ENCODE measurements around the gene MSI2. TPM values are rescaled to one million over a fixed set of nuclear protein-coding genes. Genes with fewer than 3 reads are reported as not detected.

The MSI2 gene
- total RNA-seq, 1 donor from 2014 or later = 178 TPM

- intact Hi-C loops (cut with micrococcal nuclease) = no loop called here
Observed at GRCh38 chr17:57467801-57468200, 211.5 kb downstream of the MSI2 start.

- intact Hi-C loops (cut with micrococcal nuclease) = no loop called here
Observed at GRCh38 chr17:57468932-57469775, 212.8 kb downstream of the MSI2 start.

GRCh38 chr17:57470906-57471305 lies 214.6 kb downstream of the MSI2 start:
- intact Hi-C loops (cut with micrococcal nuclease) = no loop called here

DNA sequence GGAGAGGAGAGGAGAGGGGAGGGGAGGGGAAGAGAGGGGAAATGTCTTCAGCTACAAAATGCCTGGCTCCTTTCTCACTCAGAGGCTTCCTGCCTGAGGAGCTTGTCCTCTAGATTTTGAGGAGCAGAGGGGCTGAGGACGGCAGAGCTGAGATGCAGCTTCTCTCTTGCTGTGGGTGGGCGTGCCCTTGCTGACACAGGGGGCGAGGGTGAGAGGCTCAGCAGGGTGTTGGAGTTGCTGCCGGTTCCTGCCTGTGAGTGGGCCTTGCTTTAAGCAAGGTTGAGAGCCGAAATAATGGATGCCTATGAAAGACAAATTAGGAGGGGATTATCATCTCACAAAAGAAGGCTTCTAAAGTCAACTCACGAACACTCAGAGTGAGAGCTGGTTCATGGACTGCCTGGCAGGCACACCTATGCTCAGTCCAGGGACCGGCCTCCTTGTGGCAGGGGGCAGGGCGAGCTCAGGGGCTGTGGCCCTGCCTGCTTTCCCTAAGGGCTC lies 215.6 kb downstream of the MSI2 start:
- intact Hi-C loops (cut with micrococcal nuclease) = no loop called here

DNA sequence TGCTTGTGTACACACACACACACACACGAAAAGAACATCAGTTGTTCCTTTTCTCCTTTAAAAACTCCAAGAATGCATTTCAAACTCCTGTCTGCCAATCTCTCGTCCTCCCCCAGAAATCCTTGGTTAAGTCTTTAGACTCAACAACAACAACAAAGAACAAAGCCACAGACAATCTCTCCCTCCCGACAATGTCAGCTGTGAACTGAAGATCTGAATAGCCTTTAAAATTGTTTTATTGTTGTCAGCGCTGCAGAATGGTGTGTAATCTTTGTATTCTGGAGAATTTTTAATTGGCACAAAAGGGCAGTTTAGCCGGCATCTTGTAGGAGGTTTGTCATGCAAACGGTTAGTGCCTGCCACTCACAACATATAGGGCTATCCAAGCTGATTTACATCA lies 219.5 kb downstream of the MSI2 start:
- intact Hi-C loops (cut with micrococcal nuclease) = no loop called here

DNA sequence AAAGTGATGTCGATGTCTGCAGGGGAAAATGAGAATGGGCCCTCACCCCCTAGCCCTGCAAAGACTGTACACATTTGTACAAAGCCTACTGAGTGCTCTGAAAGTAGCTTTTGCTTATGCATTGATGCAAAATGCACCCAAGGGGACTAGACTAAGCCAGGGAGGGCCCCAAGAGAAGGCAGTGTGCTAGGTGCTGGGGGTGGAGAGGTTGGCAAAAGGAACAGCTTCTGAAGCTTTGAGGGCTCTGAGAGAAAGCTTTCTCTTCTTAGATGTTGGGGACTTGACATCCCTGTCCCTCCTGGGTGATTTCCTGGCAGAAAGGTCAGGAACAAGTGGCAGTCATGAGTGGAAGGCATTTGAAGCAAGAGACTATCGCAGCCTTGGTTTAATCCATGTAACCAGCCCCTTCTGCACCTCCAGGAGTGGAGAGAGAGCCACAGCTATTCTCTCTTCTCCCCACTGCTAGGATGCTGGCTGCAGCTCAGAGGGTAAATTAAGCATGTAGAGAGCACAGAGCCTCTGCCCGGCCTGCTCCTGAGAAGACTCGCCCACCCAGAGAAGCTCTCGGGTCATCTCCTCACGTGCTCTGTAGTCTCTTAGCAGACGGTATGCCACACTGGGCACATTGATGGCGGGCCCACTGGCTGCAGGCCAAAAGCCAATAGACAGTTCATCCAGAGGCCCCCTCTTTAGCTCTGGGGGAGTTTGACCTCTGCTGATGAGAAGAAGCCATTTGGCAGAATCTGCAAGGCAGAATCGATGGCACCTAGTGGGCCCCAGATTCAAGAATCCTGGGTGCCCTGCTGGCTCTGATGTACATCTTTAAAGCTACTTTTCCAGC lies 221.4 kb downstream of the MSI2 start:
- intact Hi-C loops (cut with micrococcal nuclease) = no loop called here

DNA sequence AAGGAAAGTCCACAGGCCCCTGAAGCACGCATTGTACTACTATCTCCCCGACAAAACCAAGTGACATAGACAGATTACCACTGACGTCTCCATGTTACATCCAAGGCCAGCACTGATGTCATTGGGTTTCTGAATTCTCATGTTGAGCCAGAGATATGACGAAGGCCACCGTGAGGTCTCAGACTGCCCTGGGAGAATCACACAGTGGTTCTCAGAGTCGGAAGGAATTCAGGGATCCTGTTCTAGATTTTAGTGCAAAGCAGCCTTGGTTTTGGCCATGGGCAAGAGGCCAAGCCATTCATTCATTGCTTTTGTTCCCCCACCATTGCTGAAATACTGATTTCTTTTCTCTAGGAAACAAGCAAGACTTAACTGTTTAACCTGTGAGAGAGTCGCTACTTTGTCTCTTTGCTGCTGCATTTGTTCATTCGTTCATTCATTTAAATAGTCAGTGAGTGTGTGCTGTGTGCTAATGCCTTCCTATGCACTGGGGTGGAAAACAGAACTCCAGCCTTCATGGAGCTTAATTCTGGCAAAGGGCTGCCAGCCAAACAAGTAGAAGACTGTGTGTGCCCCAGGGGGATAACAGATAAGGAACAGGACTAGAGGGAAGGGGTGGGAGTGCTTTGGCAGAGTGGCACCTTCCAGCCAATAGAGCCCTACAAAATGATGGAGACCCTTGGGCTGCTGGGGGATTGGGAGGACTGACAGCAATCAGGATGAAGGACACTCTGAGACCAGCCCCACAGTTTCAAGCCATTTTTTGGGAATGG lies 222.3 kb downstream of the MSI2 start:
- intact Hi-C loops (cut with micrococcal nuclease) = no loop called here

GRCh38 chr17:57480438-57481196 lies 224.3 kb downstream of the MSI2 start:
- intact Hi-C loops (cut with micrococcal nuclease) = loop anchor here (2.0 kb wide), 1 partner anchor 18 kb away; no protein-coding TSS in a partner anchor

GRCh38 chr17:57481910-57482391 lies 225.6 kb downstream of the MSI2 start:
- intact Hi-C loops (cut with micrococcal nuclease) = loop anchor here (2.0 kb wide), 1 partner anchor 19 kb away; no protein-coding TSS in a partner anchor

GRCh38 chr17:57482657-57483056 lies 226.3 kb downstream of the MSI2 start:
- intact Hi-C loops (cut with micrococcal nuclease) = no loop called here

GRCh38 chr17:57484081-57484666 lies 227.9 kb downstream of the MSI2 start:
- intact Hi-C loops (cut with micrococcal nuclease) = no loop called here

DNA sequence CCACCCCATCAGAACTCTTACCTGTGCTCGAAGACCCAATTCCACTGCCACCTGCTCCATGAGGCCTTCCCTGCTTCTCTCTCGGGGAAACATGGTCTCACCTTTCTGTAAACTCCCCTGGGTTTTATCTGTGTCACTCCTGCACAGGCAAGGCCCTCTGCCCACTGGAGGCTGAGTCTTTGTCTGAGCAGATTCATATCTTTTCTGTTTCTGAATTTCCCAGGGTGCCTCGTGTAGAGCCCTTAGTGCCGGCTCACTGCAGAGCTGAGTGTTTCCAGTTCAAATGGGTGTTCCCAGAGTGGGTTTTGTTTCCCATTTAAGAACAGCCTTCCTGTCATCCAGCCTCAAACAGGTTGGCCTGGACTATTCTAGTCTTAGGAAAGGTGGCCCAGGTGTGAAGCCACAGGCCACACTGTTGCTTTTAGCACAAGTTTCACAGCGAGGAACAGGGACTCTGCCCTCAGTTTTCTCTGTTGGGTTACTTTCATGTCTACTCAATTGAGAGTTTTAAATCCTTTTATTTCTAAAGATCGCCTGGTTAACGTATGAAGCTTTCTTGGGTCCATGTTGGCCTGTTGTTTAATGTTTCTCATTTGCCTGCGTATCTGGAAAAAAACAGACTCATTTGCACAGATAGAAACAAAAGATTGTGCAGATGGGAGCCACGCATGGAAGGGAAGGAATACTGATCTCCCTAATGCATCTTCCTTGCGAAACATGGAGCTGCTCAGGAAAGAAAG lies 228.7 kb downstream of the MSI2 start:
- intact Hi-C loops (cut with micrococcal nuclease) = no loop called here

GRCh38 chr17:57485566-57485865 lies 229.2 kb downstream of the MSI2 start:
- intact Hi-C loops (cut with micrococcal nuclease) = no loop called here

GRCh38 chr17:57485916-57486881 lies 229.9 kb downstream of the MSI2 start:
- intact Hi-C loops (cut with micrococcal nuclease) = no loop called here

DNA sequence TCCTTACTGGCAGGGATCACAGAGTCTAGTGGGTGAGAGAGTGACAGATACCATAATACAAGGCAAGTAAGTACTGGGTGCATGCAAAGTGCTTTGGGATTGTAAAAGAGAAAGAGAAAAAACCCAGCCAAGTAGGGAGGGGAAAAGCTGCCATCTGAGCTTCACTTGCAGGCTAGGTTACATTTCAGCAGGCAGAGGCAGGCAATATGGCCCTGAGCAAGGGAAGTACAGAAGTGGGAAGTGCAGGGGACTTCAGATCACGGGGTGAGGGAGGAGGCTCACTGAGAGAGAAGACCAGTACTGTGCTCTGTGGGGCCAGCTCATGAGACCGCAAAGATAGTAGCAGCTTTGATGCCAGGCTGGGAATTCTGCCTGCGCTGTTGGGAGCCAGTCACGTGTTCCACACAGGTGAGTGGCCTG lies 230.6 kb downstream of the MSI2 start:
- intact Hi-C loops (cut with micrococcal nuclease) = no loop called here

GRCh38 chr17:57487573-57487972 lies 231.2 kb downstream of the MSI2 start:
- intact Hi-C loops (cut with micrococcal nuclease) = no loop called here

GRCh38 chr17:57488856-57489255 lies 232.5 kb downstream of the MSI2 start:
- intact Hi-C loops (cut with micrococcal nuclease) = no loop called here

DNA sequence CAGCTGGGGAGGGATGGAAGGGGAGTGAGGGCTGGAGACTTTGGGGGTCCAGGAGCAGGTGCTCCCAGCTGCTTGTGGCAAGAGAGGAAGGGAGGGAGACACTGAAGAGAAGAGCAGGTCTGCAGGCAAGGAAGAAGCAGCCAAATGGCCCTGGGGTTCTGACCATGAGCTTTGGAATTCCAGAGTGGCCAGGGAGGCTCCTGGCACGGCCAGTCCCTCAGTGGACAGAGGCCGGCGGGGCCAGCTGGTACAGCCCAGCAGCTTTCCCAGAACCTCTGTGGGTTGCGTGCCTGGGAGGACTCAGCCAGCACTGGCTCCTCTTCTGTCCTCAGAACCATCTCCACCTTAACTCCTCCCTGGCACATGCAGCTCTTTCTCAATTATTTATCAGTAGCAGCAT lies 233.0 kb downstream of the MSI2 start:
- intact Hi-C loops (cut with micrococcal nuclease) = no loop called here

All from T-helper 1 cell treated with Interleukin-12 subunit alpha and Interleukin-12 subunit beta and Interleukin-4 antibody, amounts not matched to agents 30 ng/mL and 1 ng/mL, for 36 hours (primary cell).